SK-N-SH treated with all-trans-retinoic acid at 6 μM for 48 hours (cell line): ENCODE measurements around the gene ST6GALNAC1.

Source experiments
- CSRNP3 ChIP-seq: fragments of 250-450 bp; sonication (Bioruptor Pico); IDR thresholded peaks from 2 replicates; pipeline ENCODE4 v1.5.1; 2021; ENCODE audit warnings: mild to moderate bottlenecking, moderate library complexity
- ESRRG ChIP-seq: fragments of 250-450 bp; sonication (Bioruptor Pico); IDR thresholded peaks from 2 replicates; pipeline ENCODE4 v1.6.1; 2021; ENCODE audit warnings: mild to moderate bottlenecking
- ZFP3 ChIP-seq: fragments of 250-450 bp; sonication (Bioruptor Pico); IDR thresholded peaks from 2 replicates; pipeline ENCODE4 v1.5.0; 2020; ENCODE audit warnings: mild to moderate bottlenecking, moderate library complexity

DNA sequence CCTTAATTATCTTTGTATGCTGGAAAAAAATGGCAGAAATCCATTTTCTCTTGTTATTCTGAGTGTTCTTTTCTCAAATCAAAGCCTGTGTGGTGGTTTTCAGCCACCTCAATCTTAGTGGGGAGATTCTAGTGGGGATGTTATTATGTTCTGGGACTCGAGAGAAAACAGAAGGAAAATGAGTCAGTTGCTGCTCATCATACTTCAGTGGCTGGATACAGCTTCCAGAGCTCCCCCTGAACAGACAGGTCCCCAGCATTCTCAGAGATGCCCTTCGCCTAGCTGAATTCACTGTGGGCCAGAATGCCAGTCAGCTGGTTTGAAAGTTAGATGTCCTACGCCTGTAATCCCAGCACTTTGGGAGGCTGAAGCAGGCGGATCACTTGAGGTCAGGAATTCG is 8.5 kb downstream of the ST6GALNAC1 start:
- TF ChIP-seq ESRRG (no peak), CSRNP3 (CRISPR knock-in tag) (no peak), ZFP3 (CRISPR knock-in tag) (no peak)
